TTC549 (cell line): ENCODE data around the gene DDX39A.

ENCODE experiments used
- FAIRE-seq: peaks from 2 replicates; lab custom pipeline; 2012; peaks lifted over from hg19 to GRCh38; lab: Jason Lieb, UNC

The DDX39A gene

GRCh38 chr19:14434543-14435319 lies 15.6 kb upstream of the DDX39A start:
- no peak for FAIRE-seq

- no peak for FAIRE-seq
Measured at GRCh38 chr19:14433554-14434501, 14.7 kb upstream of the DDX39A start.

GRCh38 chr19:14432791-14433553 lies 13.8 kb upstream of the DDX39A start, which contains the start of gene PKN1:
TSS of gene PKN1 (plus strand) at chr19:14433306. CDS start at chr19:14433522, 216 bp downstream.
- no peak for FAIRE-seq

GRCh38 chr19:14430712-14431111 lies 11.6 kb upstream of the DDX39A start:
- no peak for FAIRE-seq

- FAIRE-seq = no peak
Measured at GRCh38 chr19:14428882-14429416, 9.8 kb upstream of the DDX39A start.

GRCh38 chr19:14427461-14427860 lies 8.3 kb upstream of the DDX39A start:
- FAIRE-seq = no peak

GRCh38 chr19:14425696-14426138 lies 6.6 kb upstream of the DDX39A start:
- no peak for FAIRE-seq

- FAIRE-seq = no peak
Measured at GRCh38 chr19:14418856-14419105, 360 bp downstream of the DDX39A start.

GRCh38 chr19:14416817-14417231 lies 2.3 kb downstream of the DDX39A start:
- no peak for FAIRE-seq

- FAIRE-seq = no peak
Measured at GRCh38 chr19:14414926-14415690, 4.0 kb downstream of the DDX39A start.

- FAIRE-seq = no peak
Measured at GRCh38 chr19:14413693-14414181, 5.4 kb downstream of the DDX39A start.

GRCh38 chr19:14412996-14413692 lies 6.0 kb downstream of the DDX39A start:
- no peak for FAIRE-seq

GRCh38 chr19:14412324-14412995 lies 6.7 kb downstream of the DDX39A start:
- FAIRE-seq = no peak

- no peak for FAIRE-seq
Measured at GRCh38 chr19:14411938-14412245, 7.2 kb downstream of the DDX39A start.

- no peak for FAIRE-seq
Measured at GRCh38 chr19:14411161-14411937, 7.8 kb downstream of the DDX39A start.

- no peak for FAIRE-seq
Measured at GRCh38 chr19:14410091-14411051, 8.8 kb downstream of the DDX39A start.

GRCh38 chr19:14409146-14410023 lies 9.8 kb downstream of the DDX39A start:
- no peak for FAIRE-seq
